Measurements from ENCODE around the gene DCXR. TPM values are rescaled to one million over a fixed set of nuclear protein-coding genes. Genes with fewer than 3 reads are reported as not detected.

DCXR gene
- total and polyA plus RNA-seq, 2 of the 13 experiments (the other 11 are each of a cell fraction or from before 2014, with no cell fraction given), result 287 to 311 TPM

GRCh38 chr17:82058230-82058854 lies 20.8 kb upstream of the DCXR start (continued):
- TF ChIP-seq IKZF5 (CRISPR knock-in tag; IDR thresholded peaks at IDR 0.05) (no peak), REST (IDR thresholded peaks at IDR 0.05; ENCODE audit: borderline replicate concordance in 1 of 2, low read depth in 1 of 2, low read length in 2 of 2) (no peak), FOSL2 (CRISPR knock-in tag; IDR thresholded peaks at IDR 0.05) (no peak), NFAT5 (CRISPR knock-in tag; IDR thresholded peaks at IDR 0.05) (no peak), HDAC2 (CRISPR knock-in tag; IDR thresholded peaks at IDR 0.05) (no peak), ZNF232 (CRISPR knock-in tag; IDR thresholded peaks at IDR 0.05; ENCODE audit: borderline replicate concordance) (no peak), ZNF7 (CRISPR knock-in tag; IDR thresholded peaks at IDR 0.05) (no peak), ZNF878 (CRISPR knock-in tag; IDR thresholded peaks at IDR 0.05) (no peak), BCLAF1 (IDR thresholded peaks at IDR 0.05) (no peak), ZNF205 (CRISPR knock-in tag; IDR thresholded peaks at IDR 0.05) (no peak), EZH2 (conservative IDR thresholded peaks at IDR 0.05; ENCODE audit: low read depth, low read length) (no peak), ZNF574 (CRISPR knock-in tag; IDR thresholded peaks at IDR 0.05) (peak; percentile 16; the same call in 1 of the 2 replicates), AGO1 (IDR thresholded peaks at IDR 0.05; ENCODE audit: low read depth, low read length, poor library complexity, severe bottlenecking) (no peak)
